ENCODE data around the gene CMKLR1. TPM values are rescaled to one million over a fixed set of nuclear protein-coding genes. Genes with fewer than 3 reads are reported as not detected.

CMKLR1 gene
- total and polyA plus RNA-seq, 2 donors (not counting 3 experiments of a cell fraction or from before 2014, with no cell fraction given): 0.61 TPM; not detected in 1

GRCh38 chr12:108320507-108321293 is 18.4 kb downstream of the CMKLR1 start:
- intact Hi-C loops (cut with micrococcal nuclease) (loop anchor here (10.0 kb wide), 1 partner anchor 114 kb away; no protein-coding TSS in a partner anchor), dilution Hi-C loops (cut with MboI; ENCODE audit: extremely low pct_ligation_motif_present, low sequenced_read_pairs) (no loop called here)
- H3K27me3 ChIP-seq (ENCODE audit: control insufficient read depth in 2 of 2, insufficient read depth in 2 of 2, low read length in 2 of 2): peaks cover 4 to 10% of the 10 kb centered on the region in 2 experiments
- ChIA-PET CTCF (interaction anchor here (0.9 to 1.2 kb wide), 3 partner anchors 15 to 137 kb away, joined by 3 to 4 read pairs (median 4); no protein-coding TSS in a partner anchor), POLR2A (interaction anchor here (0.5 kb wide), 1 partner anchor 7 kb away, joined by 5 read pairs; no protein-coding TSS in a partner anchor)
- DNase-seq (ENCODE audit: low read depth, low spot score) (no peak), FAIRE-seq (no peak)
- no peak overlapping the region for H3K4me3 ChIP-seq (replicated peaks in 1 of 3; ENCODE audit: insufficient read depth in 1 of 3, low read depth in 1 of 3, low read length in 3 of 3)
- no peak for TF ChIP-seq EZH2 (IDR thresholded peaks at IDR 0.05; ENCODE audit: borderline replicate concordance, low read depth, low read length, severe bottlenecking)
- no peaks in the 10 kb centered on the region for H3K4me1 ChIP-seq (ENCODE audit: control insufficient read depth, extremely low read depth, insufficient read depth, low read length)
- no peaks in the 10 kb centered on the region for H3K36me3 ChIP-seq (ENCODE audit: control insufficient read depth in 2 of 2, extremely low read depth in 1 of 2, insufficient read depth in 2 of 2, low read length in 2 of 2)
- no peaks in the 10 kb centered on the region for H3K9me3 ChIP-seq (replicated peaks; ENCODE audit: control insufficient read depth, insufficient read depth, low read length)
- H3K79me2 ChIP-seq (ENCODE audit: control insufficient read depth, insufficient read depth, low read length): no peaks in the 10 kb centered on the region
- no peaks in the 10 kb centered on the region for H4K20me1 ChIP-seq (replicated peaks; ENCODE audit: control insufficient read depth, extremely low read depth, insufficient read depth, low read length)
- no peak overlapping the region for H3K27ac ChIP-seq (ENCODE audit: insufficient read depth, low read depth, low read length)
- BruUV-seq (replicated peaks): no TSS peak
- H3K9ac ChIP-seq (replicated peaks; ENCODE audit: extremely low read depth, insufficient read depth, low read length): no peak overlapping the region
- no peaks in the 10 kb centered on the region for H3K9me1 ChIP-seq (replicated peaks; ENCODE audit: control insufficient read depth, extremely low read depth, insufficient read depth, low read length)
- H3K4me2 ChIP-seq (ENCODE audit: insufficient read depth, low read length): no peak overlapping the region
- H2AFZ ChIP-seq (ENCODE audit: low read depth, low read length): no peak overlapping the region

GRCh38 chr12:108319277-108320234 is 19.6 kb downstream of the CMKLR1 start:
- Histone ChIP-seq H3K27me3 (ENCODE audit: control insufficient read depth in 2 of 2, insufficient read depth in 2 of 2, low read length in 2 of 2) (peaks cover 2 to 10% of the 10 kb centered on the region in 2 experiments), H3K9me3 (replicated peaks; ENCODE audit: control insufficient read depth, insufficient read depth, low read length) (no peaks in the 10 kb centered on the region), H3K4me2 (ENCODE audit: insufficient read depth, low read length) (no peak overlapping the region), H3K79me2 (ENCODE audit: control insufficient read depth, insufficient read depth, low read length) (no peaks in the 10 kb centered on the region), H3K4me3 (replicated peaks in 1 of 3; ENCODE audit: insufficient read depth in 1 of 3, low read depth in 1 of 3, low read length in 3 of 3) (no peak overlapping the region), H4K20me1 (replicated peaks; ENCODE audit: control insufficient read depth, extremely low read depth, insufficient read depth, low read length) (no peaks in the 10 kb centered on the region), H3K9me1 (replicated peaks; ENCODE audit: control insufficient read depth, extremely low read depth, insufficient read depth, low read length) (no peaks in the 10 kb centered on the region), H3K9ac (replicated peaks; ENCODE audit: extremely low read depth, insufficient read depth, low read length) (no peak overlapping the region), H2AFZ (ENCODE audit: low read depth, low read length) (no peak overlapping the region), H3K4me1 (ENCODE audit: control insufficient read depth, extremely low read depth, insufficient read depth, low read length) (no peaks in the 10 kb centered on the region), H3K36me3 (ENCODE audit: control insufficient read depth in 2 of 2, extremely low read depth in 1 of 2, insufficient read depth in 2 of 2, low read length in 2 of 2) (no peaks in the 10 kb centered on the region), H3K27ac (ENCODE audit: insufficient read depth, low read depth, low read length) (no peak overlapping the region)
- DNase-seq (ENCODE audit: low read depth, low spot score): no peak
- dilution Hi-C loops (cut with MboI; ENCODE audit: extremely low pct_ligation_motif_present, low sequenced_read_pairs): no loop called here
- no peak for FAIRE-seq
- no TSS peak for BruUV-seq (replicated peaks)
- no peak for TF ChIP-seq CTCF (IDR thresholded peaks at IDR 0.05; ENCODE audit: extremely low read depth in 1 of 2, insufficient read depth in 1 of 2, low read depth in 1 of 2, low read length in 2 of 2)
- TF ChIP-seq MYC (IDR thresholded peaks at IDR 0.05; ENCODE audit: low read depth, low read length): no peak
- no peak for TF ChIP-seq FOS (IDR thresholded peaks at IDR 0.05; ENCODE audit: borderline replicate concordance, insufficient read depth, low read length)
- no peak for TF ChIP-seq EZH2 (IDR thresholded peaks at IDR 0.05; ENCODE audit: borderline replicate concordance, low read depth, low read length, severe bottlenecking)
- TF ChIP-seq MAX (IDR thresholded peaks at IDR 0.05; ENCODE audit: insufficient read depth, insufficient read length): no peak
- no peak for TF ChIP-seq JUN (IDR thresholded peaks at IDR 0.05; ENCODE audit: borderline replicate concordance, insufficient read depth, insufficient read length, low read depth)
- TF ChIP-seq POLR2AphosphoS5 (IDR thresholded peaks at IDR 0.05; ENCODE audit: insufficient read depth, low read depth, low read length): no peak
- no peak for TF ChIP-seq POLR2A (IDR thresholded peaks at IDR 0.05; ENCODE audit: low read depth, low read length)
- no peak for TF ChIP-seq GATA2 (IDR thresholded peaks at IDR 0.05; ENCODE audit: insufficient read depth, insufficient read length, low read depth, low read length)
- ChIA-PET POLR2A (no interaction called here), CTCF (interaction anchor here (0.9 kb wide), 1 partner anchor 14 kb away, joined by 4 read pairs; no protein-coding TSS in a partner anchor)
- intact Hi-C loops (cut with micrococcal nuclease): loop anchor here (10.0 kb wide), 1 partner anchor 115 kb away; no protein-coding TSS in a partner anchor
